GM19193 (cell line): ENCODE data around the gene TOR1AIP2.

Experiments
- POLR2A ChIP-seq: IDR thresholded peaks from 4 replicates; pipeline ENCODE4 v1.6.1; 2011; ENCODE audit not compliant: insufficient read depth, insufficient read length; ENCODE audit errors: extremely low read depth

TOR1AIP2 gene

GRCh38 chr1:179805291-179806195 lies 72.1 kb downstream of the TOR1AIP2 start:
- no peak for TF ChIP-seq POLR2A

- no peak for TF ChIP-seq POLR2A
Observed at GRCh38 chr1:179803918-179804317, 73.7 kb downstream of the TOR1AIP2 start.

DNA sequence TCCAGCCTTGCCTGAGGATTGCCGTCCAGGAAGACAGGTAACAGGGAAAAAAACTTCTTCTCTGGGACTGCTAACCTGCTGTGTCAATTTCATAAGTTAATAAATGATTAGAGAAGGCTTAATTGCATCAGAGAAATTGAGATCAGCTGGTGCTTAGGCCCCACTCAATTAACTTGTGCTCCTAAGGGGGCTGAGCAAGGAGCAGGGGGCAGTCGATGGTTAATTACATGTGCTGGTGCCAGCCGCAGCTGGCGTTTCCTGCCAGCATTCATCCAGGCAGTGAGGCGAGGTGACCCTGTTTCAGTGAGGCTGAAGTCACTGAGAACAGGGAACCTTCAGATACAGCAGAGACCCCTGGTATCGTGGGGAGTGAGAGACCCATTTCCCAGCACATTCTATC lies 74.5 kb downstream of the TOR1AIP2 start:
- no peak for TF ChIP-seq POLR2A

- TF ChIP-seq POLR2A, result no peak
Observed at GRCh38 chr1:179800481-179800880, 77.1 kb downstream of the TOR1AIP2 start.

GRCh38 chr1:179798864-179799516 lies 78.6 kb downstream of the TOR1AIP2 start:
- TF ChIP-seq POLR2A, result no peak

DNA sequence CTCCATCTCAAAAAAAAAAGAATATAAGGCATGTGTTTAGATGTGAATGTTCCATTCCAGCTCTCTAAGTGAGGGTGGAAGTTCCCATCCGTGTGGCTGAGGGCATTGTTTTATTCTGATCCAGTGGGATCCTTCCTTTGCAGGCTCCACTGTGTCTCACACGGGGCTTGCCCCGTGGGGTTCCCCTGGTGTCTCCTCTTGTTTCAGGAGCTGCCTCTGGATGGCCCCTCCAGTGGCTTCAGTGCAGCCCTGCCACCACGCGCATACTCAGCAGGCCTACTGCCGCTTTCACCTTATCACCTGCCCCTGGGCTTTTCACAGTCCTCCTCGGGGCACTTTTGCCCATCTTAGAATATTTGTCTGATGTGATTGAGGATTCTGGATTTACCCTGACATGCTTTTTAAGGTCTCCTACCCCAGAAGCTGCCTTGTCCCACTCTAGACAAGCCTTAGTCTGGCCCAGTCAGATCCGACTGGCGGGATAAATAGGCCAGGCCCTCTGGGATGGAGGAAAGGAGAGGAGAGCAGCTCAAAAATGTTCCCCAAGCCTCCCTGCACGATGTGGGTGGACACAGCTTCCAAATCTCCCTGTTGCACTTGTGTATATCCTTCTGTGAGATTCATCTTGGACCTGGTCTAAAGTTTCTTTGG lies 79.3 kb downstream of the TOR1AIP2 start:
- no peak for TF ChIP-seq POLR2A

DNA sequence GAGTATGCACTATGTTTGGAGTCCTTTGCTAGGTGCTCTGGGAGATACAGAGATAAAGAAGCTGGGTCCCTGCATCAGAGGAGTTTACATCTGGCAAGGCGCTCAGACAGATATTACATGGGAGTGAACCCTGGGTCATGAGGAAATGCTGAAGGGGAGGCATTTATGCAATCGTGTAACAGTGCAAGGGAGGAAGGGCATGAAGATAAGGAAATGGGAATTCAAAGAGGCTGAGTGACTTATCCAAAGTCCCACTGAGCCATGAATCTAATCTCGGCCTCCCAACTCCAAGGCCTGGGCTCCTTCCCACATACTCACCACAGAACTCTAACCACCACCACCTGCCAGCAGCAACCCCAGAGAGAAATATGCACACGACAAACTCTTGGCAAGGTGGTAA lies 82.9 kb downstream of the TOR1AIP2 start:
- TF ChIP-seq POLR2A, result no peak

GRCh38 chr1:179794146-179794545 lies 83.5 kb downstream of the TOR1AIP2 start:
- no peak for TF ChIP-seq POLR2A

GRCh38 chr1:179793281-179793680 lies 84.3 kb downstream of the TOR1AIP2 start:
- TF ChIP-seq POLR2A, result no peak
